Mesenchymal stem cell (in vitro differentiated cells and primary cell): ENCODE data around the gene LAMA5.
A peak's percentile ranks its signal among the peaks of the same experiment; 100 is the strongest.
"Not testable (repeated sequence)": the region's sequence is repeated elsewhere in the genome, so short reads cannot be mapped to it uniquely, and the experiment has no call there.

Experiments used
- DNase-seq: peaks from one replicate; pipeline ENCODE4 v3.0.0-alpha.2; 2013
- H2AFZ ChIP-seq: one replicate; pipeline ENCODE4 v1.6.1; 2013; ENCODE audit warnings: low read depth, mild to moderate bottlenecking, control low read depth, inconsistent platforms, low read length, moderate library complexity
- H2AK5ac ChIP-seq: 2 replicates; pipeline ENCODE4 v1.6.1; 2013; ENCODE audit warnings: low read length, moderate library complexity, mild to moderate bottlenecking, inconsistent platforms; ENCODE audit not compliant: severe bottlenecking
- H2BK120ac ChIP-seq: one replicate; pipeline ENCODE4 v1.6.1; 2013; ENCODE audit warnings: low read depth, mild to moderate bottlenecking, inconsistent platforms, low read length, moderate library complexity
- H2BK12ac ChIP-seq, 2 experiments: one replicate each; pipeline ENCODE4 v1.6.1; 2013; ENCODE audit warnings: inconsistent platforms in 2 of 2, low read length in 2 of 2, mild to moderate bottlenecking in 2 of 2, moderate library complexity in 2 of 2, control low read depth in 1 of 2
- H2BK15ac ChIP-seq: one replicate; pipeline ENCODE4 v1.6.1; 2013; ENCODE audit warnings: mild to moderate bottlenecking, low read depth, inconsistent platforms; ENCODE audit not compliant: poor library complexity, severe bottlenecking
- H2BK5ac ChIP-seq: 2 replicates; pipeline ENCODE4 v1.6.1; 2013; ENCODE audit warnings: low read depth, mild to moderate bottlenecking, low read length, control low read depth, inconsistent platforms; ENCODE audit not compliant: poor library complexity, severe bottlenecking
- H3K14ac ChIP-seq, 2 experiments: one replicate each; pipeline ENCODE4 v1.6.1; 2013; ENCODE audit warnings: inconsistent platforms in 2 of 2, low read length in 2 of 2, control low read depth in 1 of 2, mild to moderate bottlenecking in 1 of 2, moderate library complexity in 1 of 2
- H3K18ac ChIP-seq, 2 experiments: one replicate each; pipeline ENCODE4 v1.6.1; 2013; ENCODE audit warnings: inconsistent platforms in 2 of 2, low read length in 2 of 2, control low read depth in 1 of 2, low read depth in 1 of 2, mild to moderate bottlenecking in 1 of 2
- H3K23ac ChIP-seq, 2 experiments: one replicate each; pipeline ENCODE4 v1.6.1; 2013; ENCODE audit warnings: inconsistent platforms in 2 of 2, low read length in 2 of 2, mild to moderate bottlenecking in 2 of 2, moderate library complexity in 2 of 2, control low read depth in 1 of 2
- H3K27ac ChIP-seq: 2 replicates; pipeline ENCODE4 v1.5.1; 2013; ENCODE audit warnings: mild to moderate bottlenecking, moderate library complexity, low read length, control low read depth, inconsistent platforms; ENCODE audit not compliant: poor library complexity, severe bottlenecking
- H3K27me3 ChIP-seq, 2 experiments: 2 replicates each; pipeline versions ENCODE4 v1.6.1 to v1.7.0; 2013; ENCODE audit warnings: low read length in 2 of 2, mild to moderate bottlenecking in 2 of 2, moderate library complexity in 2 of 2, control low read depth in 1 of 2, inconsistent platforms in 1 of 2; ENCODE audit not compliant: control insufficient read depth in 1 of 2, insufficient read depth in 1 of 2
- H3K36me3 ChIP-seq, 2 experiments: 2 replicates each; pipeline versions ENCODE4 v1.6.1 to v1.7.0; 2013; ENCODE audit warnings: low read length in 2 of 2, control low read depth in 1 of 2, inconsistent platforms in 1 of 2, low read depth in 1 of 2, mild to moderate bottlenecking in 1 of 2; ENCODE audit not compliant: insufficient read depth in 2 of 2, control insufficient read depth in 1 of 2
- H3K4ac ChIP-seq, 2 experiments: one replicate each; pipeline ENCODE4 v1.6.1; 2013; ENCODE audit warnings: inconsistent platforms in 2 of 2, low read length in 2 of 2, mild to moderate bottlenecking in 2 of 2, moderate library complexity in 2 of 2, control low read depth in 1 of 2, low read depth in 1 of 2
- H3K4me1 ChIP-seq: 2 replicates; pipeline ENCODE4 v1.6.1; 2013; ENCODE audit warnings: low read depth, low read length, control low read depth; ENCODE audit not compliant: control insufficient read depth, insufficient read depth
- H3K4me2 ChIP-seq: 2 replicates; pipeline ENCODE4 v1.6.1; 2013; ENCODE audit warnings: low read length, mild to moderate bottlenecking, inconsistent platforms; ENCODE audit not compliant: poor library complexity, severe bottlenecking
- H3K4me3 ChIP-seq, 2 experiments: 2 replicates each; pipeline versions ENCODE4 v1.5.1 to v1.7.0; 2013; ENCODE audit warnings: low read length in 2 of 2, mild to moderate bottlenecking in 2 of 2, control low read depth in 1 of 2, low read depth in 1 of 2; ENCODE audit not compliant: insufficient read depth in 1 of 2
- H3K79me1 ChIP-seq: replicated peaks from 2 replicates; pipeline ENCODE4 v1.6.1; 2013; ENCODE audit warnings: mild to moderate bottlenecking, control low read depth, low read length, inconsistent platforms; ENCODE audit not compliant: poor library complexity, severe bottlenecking
- H3K9ac ChIP-seq: 2 replicates; pipeline ENCODE4 v1.7.0; 2013; ENCODE audit warnings: mild to moderate bottlenecking, low read length, moderate library complexity
- H3K9me3 ChIP-seq: 2 replicates; pipeline ENCODE4 v1.7.0; 2013; ENCODE audit warnings: mild to moderate bottlenecking, low read length; ENCODE audit not compliant: control insufficient read depth
- H4K8ac ChIP-seq: one replicate; pipeline ENCODE4 v1.6.1; 2013; ENCODE audit warnings: inconsistent platforms, mild to moderate bottlenecking, low read length, moderate library complexity
- H4K91ac ChIP-seq: one replicate; pipeline ENCODE4 v1.6.1; 2013; ENCODE audit warnings: mild to moderate bottlenecking, low read length, inconsistent platforms
- WGBS: methylation state at CpG from one replicate; pipeline ENCODE4 v1.1.7; 2013; ENCODE audit warnings: mixed read lengths; 5-methylcytosine and 5-hydroxymethylcytosine counted together

Gene LAMA5

GRCh38 chr20:62376112-62377063 is 9.3 kb upstream of the LAMA5 start:
- Histone ChIP-seq H3K4ac (peak overlapping the region; percentile 74 to 78), H2BK120ac (peak overlapping the region; percentile 96), H3K23ac (no peak overlapping the region), H2AK5ac (peak overlapping the region; percentile 95), H2BK12ac (peak overlapping the region; percentile 61 to 98), H3K79me1 (peaks cover 7% of the 10 kb centered on the region), H3K14ac (peak overlapping the region; percentile 76 to 83), H3K4me2 (no peak overlapping the region), H3K27me3 (no peaks in the 10 kb centered on the region), H3K18ac (peak overlapping the region; percentile 93 to 94), H4K8ac (peak overlapping the region; percentile 91), H2BK5ac (peak overlapping the region; percentile 98), H3K4me1 (peaks cover 77% of the 10 kb centered on the region), H3K4me3 (no peak overlapping the region), H3K9ac (peak overlapping the region; percentile 43), H4K91ac (peak overlapping the region; percentile 94), H2BK15ac (peak overlapping the region; percentile 46), H3K36me3 (peaks cover 0 to 9% of the 10 kb centered on the region in 2 experiments), H3K27ac (peak overlapping the region; percentile 97), H2AFZ (no peak overlapping the region), H3K9me3 (no peaks in the 10 kb centered on the region)
- 57% methylated on average over 23 of the region's 26 CpGs for WGBS
- peak; percentile 83 for DNase-seq

GRCh38 chr20:62374331-62375152 is 7.4 kb upstream of the LAMA5 start:
- Histone ChIP-seq H2BK12ac (peak overlapping the region; percentile 33 to 97), H4K91ac (peak overlapping the region; percentile 94), H4K8ac (peak overlapping the region; percentile 93), H3K9me3 (no peaks in the 10 kb centered on the region), H3K79me1 (peaks cover 2% of the 10 kb centered on the region), H3K27ac (peak overlapping the region; percentile 97), H3K36me3 (peaks cover 0 to 5% of the 10 kb centered on the region in 2 experiments), H2AFZ (no peak overlapping the region), H3K14ac (peak overlapping the region in 1 of 2 experiments; percentile 9), H2BK15ac (peak overlapping the region; percentile 98), H2BK120ac (peak overlapping the region; percentile 98), H3K4me2 (no peak overlapping the region), H3K18ac (peak overlapping the region; percentile 95 to 98), H3K9ac (peak overlapping the region; percentile 8), H3K4me1 (peaks cover 85% of the 10 kb centered on the region), H3K4me3 (no peak overlapping the region), H2AK5ac (peak overlapping the region; percentile 97), H2BK5ac (no peak overlapping the region), H3K23ac (peak overlapping the region in 1 of 2 experiments; percentile 11), H3K4ac (peak overlapping the region; percentile 21 to 91), H3K27me3 (no peaks in the 10 kb centered on the region)
- DNase-seq = peak; percentile 61
- 79% methylated on average over 21 of the region's 24 CpGs for WGBS

- not testable (repeated sequence) for H2BK120ac ChIP-seq, H3K79me1 ChIP-seq, H3K9ac ChIP-seq, H3K9me3 ChIP-seq, H3K27me3 ChIP-seq, DNase-seq, H3K27ac ChIP-seq, H3K36me3 ChIP-seq, H3K4me3 ChIP-seq, H2BK5ac ChIP-seq, H3K14ac ChIP-seq, H3K4me2 ChIP-seq, H4K8ac ChIP-seq
- peak overlapping the region; percentile 98 for H2BK15ac ChIP-seq
- peak overlapping the region; percentile 97 for H2AK5ac ChIP-seq
- peak overlapping the region; percentile 25 to 95 for H3K18ac ChIP-seq
- H2AFZ ChIP-seq = peak overlapping the region; percentile 19
- H3K23ac ChIP-seq = peak overlapping the region in 1 of 2 experiments; percentile 77
- WGBS = 93% methylated on average over 22 of the region's 40 CpGs
- H3K4me1 ChIP-seq = peaks cover 87% of the 10 kb centered on the region
- peak overlapping the region; percentile 21 to 46 for H3K4ac ChIP-seq
- peak overlapping the region; percentile 33 to 97 for H2BK12ac ChIP-seq
- peak overlapping the region; percentile 94 for H4K91ac ChIP-seq
Observed at GRCh38 chr20:62373631-62374179, 6.6 kb upstream of the LAMA5 start.
